DOHH2 (cell line): ENCODE results near the gene ABRACL.

ENCODE experiments used
- EZH2phosphoT487 ChIP-seq: fragments of 200-600 bp; sonication (generic); IDR thresholded peaks from 2 replicates; pipeline ENCODE4 v1.6.1; 2017; ENCODE audit warnings: borderline replicate concordance, mild to moderate bottlenecking, antibody characterized with exemption, low read length, moderate library complexity, mixed read lengths
- TF ChIP-seq, protein P1 (sequence below): fragments of 200-600 bp; sonication (generic); IDR thresholded peaks from one replicate; pipeline ENCODE4 v1.5.1; 2014; ENCODE audit warnings: antibody characterized with exemption, mild to moderate bottlenecking, low read depth, low read length; ENCODE audit not compliant: poor library complexity, severe bottlenecking

DNA sequence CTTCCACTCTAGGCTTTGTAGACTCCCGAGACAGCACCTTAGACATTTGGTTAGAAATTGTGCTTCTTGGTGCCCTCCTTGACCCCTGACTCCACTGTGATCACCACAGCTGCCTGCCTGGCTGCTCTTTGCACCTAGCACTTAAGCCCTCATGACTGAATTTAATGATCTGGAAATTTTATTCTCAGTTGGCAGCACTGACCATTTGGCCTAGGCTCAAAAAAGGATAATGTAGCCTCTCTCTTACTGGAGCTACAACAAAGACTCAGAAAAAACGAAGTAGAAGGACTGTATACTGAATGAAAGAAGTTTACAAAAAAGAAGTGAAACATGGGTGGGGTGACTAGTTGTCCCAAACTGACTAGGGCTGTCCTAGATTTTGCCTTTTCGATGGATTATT, 11.3 kb upstream of the ABRACL start:
- TF ChIP-seq, protein P1, sequence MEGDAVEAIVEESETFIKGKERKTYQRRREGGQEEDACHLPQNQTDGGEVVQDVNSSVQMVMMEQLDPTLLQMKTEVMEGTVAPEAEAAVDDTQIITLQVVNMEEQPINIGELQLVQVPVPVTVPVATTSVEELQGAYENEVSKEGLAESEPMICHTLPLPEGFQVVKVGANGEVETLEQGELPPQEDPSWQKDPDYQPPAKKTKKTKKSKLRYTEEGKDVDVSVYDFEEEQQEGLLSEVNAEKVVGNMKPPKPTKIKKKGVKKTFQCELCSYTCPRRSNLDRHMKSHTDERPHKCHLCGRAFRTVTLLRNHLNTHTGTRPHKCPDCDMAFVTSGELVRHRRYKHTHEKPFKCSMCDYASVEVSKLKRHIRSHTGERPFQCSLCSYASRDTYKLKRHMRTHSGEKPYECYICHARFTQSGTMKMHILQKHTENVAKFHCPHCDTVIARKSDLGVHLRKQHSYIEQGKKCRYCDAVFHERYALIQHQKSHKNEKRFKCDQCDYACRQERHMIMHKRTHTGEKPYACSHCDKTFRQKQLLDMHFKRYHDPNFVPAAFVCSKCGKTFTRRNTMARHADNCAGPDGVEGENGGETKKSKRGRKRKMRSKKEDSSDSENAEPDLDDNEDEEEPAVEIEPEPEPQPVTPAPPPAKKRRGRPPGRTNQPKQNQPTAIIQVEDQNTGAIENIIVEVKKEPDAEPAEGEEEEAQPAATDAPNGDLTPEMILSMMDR, result no peak
- no peak for TF ChIP-seq EZH2phosphoT487
